ENCODE results near the gene DNER. TPM values are rescaled to one million over a fixed set of nuclear protein-coding genes. Genes with fewer than 3 reads are reported as not detected.

The DNER gene
- total and polyA plus RNA-seq, 2 experiments from 2014 or later, result 4.7 to 8.8 TPM

DNA sequence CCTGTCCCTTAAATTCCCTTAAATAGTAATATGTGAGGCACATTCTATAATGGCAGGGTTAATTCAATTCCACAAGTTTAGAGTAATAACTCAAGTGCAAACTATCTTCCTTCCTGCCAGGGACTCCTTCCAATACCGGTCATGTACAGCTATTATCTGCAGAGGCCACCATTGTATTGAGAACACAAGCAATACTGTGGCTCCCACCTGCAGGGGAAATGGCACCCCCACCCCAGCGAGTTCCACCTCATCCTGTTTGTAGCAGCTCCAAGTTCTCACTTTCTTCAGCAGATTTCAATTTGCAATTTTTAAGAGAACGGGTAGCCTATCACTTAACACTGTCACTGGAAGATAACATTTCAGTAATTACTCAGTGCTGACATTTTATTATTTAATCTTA, 271.2 kb downstream of the DNER start (continued):
- TF ChIP-seq, protein P1, sequence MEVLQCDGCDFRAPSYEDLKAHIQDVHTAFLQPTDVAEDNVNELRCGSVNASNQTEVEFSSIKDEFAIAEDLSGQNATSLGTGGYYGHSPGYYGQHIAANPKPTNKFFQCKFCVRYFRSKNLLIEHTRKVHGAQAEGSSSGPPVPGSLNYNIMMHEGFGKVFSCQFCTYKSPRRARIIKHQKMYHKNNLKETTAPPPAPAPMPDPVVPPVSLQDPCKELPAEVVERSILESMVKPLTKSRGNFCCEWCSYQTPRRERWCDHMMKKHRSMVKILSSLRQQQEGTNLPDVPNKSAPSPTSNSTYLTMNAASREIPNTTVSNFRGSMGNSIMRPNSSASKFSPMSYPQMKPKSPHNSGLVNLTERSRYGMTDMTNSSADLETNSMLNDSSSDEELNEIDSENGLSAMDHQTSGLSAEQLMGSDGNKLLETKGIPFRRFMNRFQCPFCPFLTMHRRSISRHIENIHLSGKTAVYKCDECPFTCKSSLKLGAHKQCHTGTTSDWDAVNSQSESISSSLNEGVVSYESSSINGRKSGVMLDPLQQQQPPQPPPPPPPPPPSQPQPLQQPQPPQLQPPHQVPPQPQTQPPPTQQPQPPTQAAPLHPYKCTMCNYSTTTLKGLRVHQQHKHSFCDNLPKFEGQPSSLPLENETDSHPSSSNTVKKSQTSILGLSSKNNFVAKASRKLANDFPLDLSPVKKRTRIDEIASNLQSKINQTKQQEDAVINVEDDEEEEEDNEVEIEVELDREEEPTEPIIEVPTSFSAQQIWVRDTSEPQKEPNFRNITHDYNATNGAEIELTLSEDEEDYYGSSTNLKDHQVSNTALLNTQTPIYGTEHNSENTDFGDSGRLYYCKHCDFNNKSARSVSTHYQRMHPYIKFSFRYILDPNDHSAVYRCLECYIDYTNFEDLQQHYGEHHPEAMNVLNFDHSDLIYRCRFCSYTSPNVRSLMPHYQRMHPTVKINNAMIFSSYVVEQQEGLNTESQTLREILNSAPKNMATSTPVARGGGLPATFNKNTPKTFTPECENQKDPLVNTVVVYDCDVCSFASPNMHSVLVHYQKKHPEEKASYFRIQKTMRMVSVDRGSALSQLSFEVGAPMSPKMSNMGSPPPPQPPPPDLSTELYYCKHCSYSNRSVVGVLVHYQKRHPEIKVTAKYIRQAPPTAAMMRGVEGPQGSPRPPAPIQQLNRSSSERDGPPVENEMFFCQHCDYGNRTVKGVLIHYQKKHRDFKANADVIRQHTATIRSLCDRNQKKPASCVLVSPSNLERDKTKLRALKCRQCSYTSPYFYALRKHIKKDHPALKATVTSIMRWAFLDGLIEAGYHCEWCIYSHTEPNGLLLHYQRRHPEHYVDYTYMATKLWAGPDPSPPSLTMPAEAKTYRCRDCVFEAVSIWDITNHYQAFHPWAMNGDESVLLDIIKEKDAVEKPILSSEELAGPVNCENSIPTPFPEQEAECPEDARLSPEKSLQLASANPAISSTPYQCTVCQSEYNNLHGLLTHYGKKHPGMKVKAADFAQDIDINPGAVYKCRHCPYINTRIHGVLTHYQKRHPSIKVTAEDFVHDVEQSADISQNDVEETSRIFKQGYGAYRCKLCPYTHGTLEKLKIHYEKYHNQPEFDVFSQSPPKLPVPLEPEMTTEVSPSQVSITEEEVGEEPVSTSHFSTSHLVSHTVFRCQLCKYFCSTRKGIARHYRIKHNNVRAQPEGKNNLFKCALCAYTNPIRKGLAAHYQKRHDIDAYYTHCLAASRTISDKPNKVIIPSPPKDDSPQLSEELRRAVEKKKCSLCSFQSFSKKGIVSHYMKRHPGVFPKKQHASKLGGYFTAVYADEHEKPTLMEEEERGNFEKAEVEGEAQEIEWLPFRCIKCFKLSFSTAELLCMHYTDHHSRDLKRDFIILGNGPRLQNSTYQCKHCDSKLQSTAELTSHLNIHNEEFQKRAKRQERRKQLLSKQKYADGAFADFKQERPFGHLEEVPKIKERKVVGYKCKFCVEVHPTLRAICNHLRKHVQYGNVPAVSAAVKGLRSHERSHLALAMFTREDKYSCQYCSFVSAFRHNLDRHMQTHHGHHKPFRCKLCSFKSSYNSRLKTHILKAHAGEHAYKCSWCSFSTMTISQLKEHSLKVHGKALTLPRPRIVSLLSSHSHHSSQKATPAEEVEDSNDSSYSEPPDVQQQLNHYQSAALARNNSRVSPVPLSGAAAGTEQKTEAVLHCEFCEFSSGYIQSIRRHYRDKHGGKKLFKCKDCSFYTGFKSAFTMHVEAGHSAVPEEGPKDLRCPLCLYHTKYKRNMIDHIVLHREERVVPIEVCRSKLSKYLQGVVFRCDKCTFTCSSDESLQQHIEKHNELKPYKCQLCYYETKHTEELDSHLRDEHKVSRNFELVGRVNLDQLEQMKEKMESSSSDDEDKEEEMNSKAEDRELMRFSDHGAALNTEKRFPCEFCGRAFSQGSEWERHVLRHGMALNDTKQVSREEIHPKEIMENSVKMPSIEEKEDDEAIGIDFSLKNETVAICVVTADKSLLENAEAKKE (CRISPR knock-in tag; IDR thresholded peaks at IDR 0.05), result no peak
- TF ChIP-seq JUNB (IDR thresholded peaks at IDR 0.05; ENCODE audit: unreplicated experiment), result no peak
- TF ChIP-seq, protein P2, sequence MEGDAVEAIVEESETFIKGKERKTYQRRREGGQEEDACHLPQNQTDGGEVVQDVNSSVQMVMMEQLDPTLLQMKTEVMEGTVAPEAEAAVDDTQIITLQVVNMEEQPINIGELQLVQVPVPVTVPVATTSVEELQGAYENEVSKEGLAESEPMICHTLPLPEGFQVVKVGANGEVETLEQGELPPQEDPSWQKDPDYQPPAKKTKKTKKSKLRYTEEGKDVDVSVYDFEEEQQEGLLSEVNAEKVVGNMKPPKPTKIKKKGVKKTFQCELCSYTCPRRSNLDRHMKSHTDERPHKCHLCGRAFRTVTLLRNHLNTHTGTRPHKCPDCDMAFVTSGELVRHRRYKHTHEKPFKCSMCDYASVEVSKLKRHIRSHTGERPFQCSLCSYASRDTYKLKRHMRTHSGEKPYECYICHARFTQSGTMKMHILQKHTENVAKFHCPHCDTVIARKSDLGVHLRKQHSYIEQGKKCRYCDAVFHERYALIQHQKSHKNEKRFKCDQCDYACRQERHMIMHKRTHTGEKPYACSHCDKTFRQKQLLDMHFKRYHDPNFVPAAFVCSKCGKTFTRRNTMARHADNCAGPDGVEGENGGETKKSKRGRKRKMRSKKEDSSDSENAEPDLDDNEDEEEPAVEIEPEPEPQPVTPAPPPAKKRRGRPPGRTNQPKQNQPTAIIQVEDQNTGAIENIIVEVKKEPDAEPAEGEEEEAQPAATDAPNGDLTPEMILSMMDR (conservative IDR thresholded peaks at IDR 0.05; ENCODE audit: low read depth in 2 of 2), result no peak

DNA sequence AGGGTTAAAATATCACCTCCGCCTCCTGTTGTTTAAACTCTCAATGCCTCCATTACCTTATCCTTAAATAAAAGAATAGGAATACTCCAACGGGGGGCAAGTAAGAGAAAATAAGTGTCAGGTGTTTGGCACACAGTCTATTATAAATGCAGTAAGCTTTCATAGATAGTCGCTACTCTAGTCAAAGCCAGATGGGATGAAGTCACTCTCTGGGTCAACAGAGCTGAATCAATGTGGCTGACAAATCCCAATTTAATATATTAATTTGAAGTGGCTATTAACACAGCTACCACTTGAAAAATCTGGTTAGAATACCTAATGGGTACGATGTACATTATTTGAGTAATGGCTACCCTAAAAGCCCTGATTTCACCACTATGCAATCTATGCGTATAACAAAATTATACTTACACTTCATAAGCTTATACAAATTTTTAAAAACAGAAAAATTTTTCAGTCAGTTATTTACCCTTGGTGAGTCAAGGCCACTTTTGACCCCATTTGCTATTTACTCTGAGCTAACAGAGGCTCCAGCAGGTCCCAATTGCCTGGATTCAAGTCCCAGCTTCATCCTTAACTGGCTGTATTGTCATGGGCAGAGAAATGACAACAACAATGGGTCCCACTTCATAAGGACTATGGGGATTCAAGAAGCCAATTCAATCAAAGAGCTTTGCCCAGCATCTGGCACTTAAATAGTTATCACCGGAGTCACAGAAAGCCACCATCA, 275.8 kb downstream of the DNER start:
- Histone ChIP-seq H4K20me1 (replicated peaks; ENCODE audit: insufficient read depth) (no peaks in the 10 kb centered on the region), H3K4me2 (no peak overlapping the region), H3F3A (replicated peaks; ENCODE audit: low read depth) (no peaks in the 10 kb centered on the region), H3K27me3 (ENCODE audit: insufficient read depth) (no peaks in the 10 kb centered on the region), H3K79me2 (replicated peaks; ENCODE audit: insufficient read depth) (no peaks in the 10 kb centered on the region), H3K27ac (ENCODE audit: low read depth) (no peak overlapping the region), H3K9me2 (ENCODE audit: insufficient read depth) (no peaks in the 10 kb centered on the region), H3K4me3 (no peak overlapping the region), H3K36me3 (ENCODE audit: insufficient read depth) (no peaks in the 10 kb centered on the region), H2AFZ (no peak overlapping the region), H3K4me1 (ENCODE audit: insufficient read depth) (no peaks in the 10 kb centered on the region)
- no peak for ATAC-seq
- Mint-ChIP-seq H3K36me3 (ENCODE audit: low read depth) (no peaks in the 10 kb centered on the region), H3K9me3 (no peaks in the 10 kb centered on the region; the same call in 2 of the 3 replicates), H3K27ac (no peak overlapping the region), H3K4me1 (no peaks in the 10 kb centered on the region; the same call in 2 of the 3 replicates), H3K27me3 (ENCODE audit: insufficient read depth, low read depth, poor library complexity) (peaks cover 1% of the 10 kb centered on the region), H3K4me3 (no peak overlapping the region)
- no peak for DNase-seq (ENCODE audit: low spot score)
- TF ChIP-seq, protein P3, sequence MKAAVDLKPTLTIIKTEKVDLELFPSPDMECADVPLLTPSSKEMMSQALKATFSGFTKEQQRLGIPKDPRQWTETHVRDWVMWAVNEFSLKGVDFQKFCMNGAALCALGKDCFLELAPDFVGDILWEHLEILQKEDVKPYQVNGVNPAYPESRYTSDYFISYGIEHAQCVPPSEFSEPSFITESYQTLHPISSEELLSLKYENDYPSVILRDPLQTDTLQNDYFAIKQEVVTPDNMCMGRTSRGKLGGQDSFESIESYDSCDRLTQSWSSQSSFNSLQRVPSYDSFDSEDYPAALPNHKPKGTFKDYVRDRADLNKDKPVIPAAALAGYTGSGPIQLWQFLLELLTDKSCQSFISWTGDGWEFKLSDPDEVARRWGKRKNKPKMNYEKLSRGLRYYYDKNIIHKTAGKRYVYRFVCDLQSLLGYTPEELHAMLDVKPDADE (IDR thresholded peaks at IDR 0.05), result no peak
- no peak for TF ChIP-seq JUNB (IDR thresholded peaks at IDR 0.05; ENCODE audit: unreplicated experiment)
- TF ChIP-seq NANOG (IDR thresholded peaks at IDR 0.05; ENCODE audit: borderline replicate concordance), result no peak
- no peak for TF ChIP-seq EZH2phosphoT487 (IDR thresholded peaks at IDR 0.05; ENCODE audit: unreplicated experiment)
- TF ChIP-seq, protein P4, sequence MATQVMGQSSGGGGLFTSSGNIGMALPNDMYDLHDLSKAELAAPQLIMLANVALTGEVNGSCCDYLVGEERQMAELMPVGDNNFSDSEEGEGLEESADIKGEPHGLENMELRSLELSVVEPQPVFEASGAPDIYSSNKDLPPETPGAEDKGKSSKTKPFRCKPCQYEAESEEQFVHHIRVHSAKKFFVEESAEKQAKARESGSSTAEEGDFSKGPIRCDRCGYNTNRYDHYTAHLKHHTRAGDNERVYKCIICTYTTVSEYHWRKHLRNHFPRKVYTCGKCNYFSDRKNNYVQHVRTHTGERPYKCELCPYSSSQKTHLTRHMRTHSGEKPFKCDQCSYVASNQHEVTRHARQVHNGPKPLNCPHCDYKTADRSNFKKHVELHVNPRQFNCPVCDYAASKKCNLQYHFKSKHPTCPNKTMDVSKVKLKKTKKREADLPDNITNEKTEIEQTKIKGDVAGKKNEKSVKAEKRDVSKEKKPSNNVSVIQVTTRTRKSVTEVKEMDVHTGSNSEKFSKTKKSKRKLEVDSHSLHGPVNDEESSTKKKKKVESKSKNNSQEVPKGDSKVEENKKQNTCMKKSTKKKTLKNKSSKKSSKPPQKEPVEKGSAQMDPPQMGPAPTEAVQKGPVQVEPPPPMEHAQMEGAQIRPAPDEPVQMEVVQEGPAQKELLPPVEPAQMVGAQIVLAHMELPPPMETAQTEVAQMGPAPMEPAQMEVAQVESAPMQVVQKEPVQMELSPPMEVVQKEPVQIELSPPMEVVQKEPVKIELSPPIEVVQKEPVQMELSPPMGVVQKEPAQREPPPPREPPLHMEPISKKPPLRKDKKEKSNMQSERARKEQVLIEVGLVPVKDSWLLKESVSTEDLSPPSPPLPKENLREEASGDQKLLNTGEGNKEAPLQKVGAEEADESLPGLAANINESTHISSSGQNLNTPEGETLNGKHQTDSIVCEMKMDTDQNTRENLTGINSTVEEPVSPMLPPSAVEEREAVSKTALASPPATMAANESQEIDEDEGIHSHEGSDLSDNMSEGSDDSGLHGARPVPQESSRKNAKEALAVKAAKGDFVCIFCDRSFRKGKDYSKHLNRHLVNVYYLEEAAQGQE (IDR thresholded peaks at IDR 0.05; ENCODE audit: unreplicated experiment), result no peak
- TF ChIP-seq, protein P2 (conservative IDR thresholded peaks at IDR 0.05; ENCODE audit: low read depth in 2 of 2), result no peak
- no peak for TF ChIP-seq CREB1 (CRISPR knock-in tag; IDR thresholded peaks at IDR 0.05; ENCODE audit: low read depth)

Measured in GM23338 (cell line).